NCI-H446 (cell line): ENCODE measurements around the gene SYK.
"Not testable (repeated sequence)": the region's sequence is repeated elsewhere in the genome, so short reads cannot be mapped to it uniquely, and the experiment has no call there.

Source experiments
- DNase-seq, 2 experiments: peaks; one replicate each; lab custom pipeline; 2025; lab: John Stamatoyannopoulos, UW

The SYK gene

GRCh38 chr9:90795871-90796317, 5.7 kb upstream of the SYK start:
- no peak for DNase-seq

- DNase-seq: no peak
These were observed 2.3 kb upstream of the SYK start for GRCh38 chr9:90799271-90799852.

GRCh38 chr9:90801973-90802322, 329 bp downstream of the SYK start:
- no peak for DNase-seq

DNA sequence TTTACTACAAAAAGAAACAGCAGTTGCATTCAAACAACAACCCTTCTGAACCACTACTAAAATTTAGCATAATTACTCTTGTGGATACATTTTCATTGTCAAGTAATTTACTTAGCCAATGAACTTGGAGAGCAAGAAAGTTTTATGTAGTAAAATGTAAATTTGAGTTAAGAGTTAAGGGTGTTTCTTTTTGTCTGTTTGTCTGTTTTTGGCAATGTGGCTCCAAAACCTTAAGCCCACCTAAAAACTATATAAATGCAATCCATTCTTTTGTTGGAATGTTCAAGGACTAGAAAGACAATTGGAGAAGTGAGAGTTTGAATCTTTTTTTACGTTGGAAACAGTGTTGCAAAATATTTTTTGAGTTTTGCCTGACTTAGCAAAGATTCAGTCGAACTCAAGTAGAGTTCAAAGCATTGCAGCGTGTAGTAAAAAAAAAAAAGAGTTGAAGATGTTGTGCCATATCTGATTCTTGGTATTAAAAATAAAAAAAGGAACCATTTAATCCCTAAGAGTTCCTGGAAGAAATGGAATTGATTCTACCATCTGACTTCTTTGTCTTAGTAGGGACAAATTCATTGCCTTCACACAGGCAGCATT, 867 bp downstream of the SYK start:
- no peak for DNase-seq

DNA sequence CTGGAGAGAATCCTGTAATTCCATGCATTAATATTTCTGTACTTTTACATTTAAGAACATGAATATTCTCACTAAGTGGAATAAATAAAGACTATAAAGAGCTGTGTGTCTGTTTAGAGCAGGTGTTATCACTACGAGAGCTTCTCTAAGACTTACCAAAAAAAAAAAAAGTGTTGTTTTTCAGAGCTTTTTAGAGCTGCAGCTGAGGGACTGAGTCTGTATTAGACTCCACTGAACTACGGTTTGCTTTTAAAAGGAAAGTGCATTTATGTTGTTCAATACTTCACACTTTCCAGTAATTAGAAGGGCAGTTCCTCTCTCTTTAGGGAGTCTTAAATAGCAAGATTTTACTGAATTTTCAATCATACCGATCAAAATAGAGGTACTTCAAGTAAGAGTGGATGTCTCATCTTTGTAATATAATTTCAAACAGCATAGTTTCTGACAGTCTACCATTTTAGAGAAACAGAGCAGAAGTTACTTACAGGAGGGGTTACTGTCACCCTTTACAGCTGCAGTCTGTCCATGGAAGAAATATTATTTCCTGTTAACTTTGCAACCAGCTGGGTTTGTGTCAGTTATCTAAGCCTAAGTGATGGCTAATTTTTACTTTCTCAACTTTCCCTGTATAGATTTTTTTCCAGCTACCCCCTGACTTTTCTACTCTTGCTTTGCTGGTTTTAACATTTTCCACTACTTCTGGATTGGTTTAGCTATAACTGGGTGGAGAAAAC, 2.4 kb downstream of the SYK start:
- no peak for DNase-seq

DNA sequence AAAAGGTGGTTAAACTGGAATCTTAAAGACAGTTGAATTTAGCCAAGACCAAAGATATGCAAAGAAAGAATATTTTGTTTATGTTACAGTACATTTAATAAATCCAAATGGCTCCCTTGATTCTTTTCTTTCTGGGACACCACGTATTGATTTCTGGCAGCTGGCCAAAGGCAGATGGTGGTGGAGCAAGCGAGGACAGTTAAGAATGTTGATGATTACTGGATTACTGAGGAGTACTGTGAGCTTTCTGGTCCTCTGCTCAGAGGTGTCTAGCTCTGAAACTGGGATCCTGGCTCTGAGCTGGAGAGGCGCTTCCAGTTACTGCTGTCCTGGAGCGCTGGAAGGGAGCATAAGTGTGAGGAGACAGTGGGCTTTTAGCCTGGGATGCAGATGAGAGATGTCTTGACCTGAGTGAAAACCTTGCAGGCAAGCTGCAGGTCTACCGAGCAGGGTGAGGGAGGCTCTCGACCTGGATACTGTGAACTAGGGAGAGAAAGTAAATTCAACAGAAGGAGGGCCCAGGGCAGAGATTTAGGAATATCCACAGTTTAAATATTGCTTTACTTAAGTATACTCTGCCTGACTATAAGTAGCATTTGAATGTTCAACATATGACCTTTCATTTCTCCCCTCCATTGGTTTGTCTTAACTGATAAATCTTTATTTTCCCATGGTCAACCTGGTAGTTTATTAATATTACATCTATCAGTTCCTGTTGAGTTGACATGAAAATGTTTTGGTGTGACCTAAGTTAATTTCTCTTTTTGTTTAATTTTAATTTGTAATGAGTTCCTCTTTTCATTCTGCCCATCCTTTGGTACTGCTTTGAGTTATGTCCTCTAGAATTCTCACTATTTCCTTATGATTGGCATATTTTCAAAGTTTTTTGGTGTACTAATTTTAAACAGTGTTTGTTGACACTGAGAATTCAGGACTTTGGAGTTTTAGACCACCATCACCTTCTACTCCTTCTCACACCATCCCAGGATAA, 3.7 kb downstream of the SYK start:
- peak in 1 of 2 experiments; percentile 44 for DNase-seq

- DNase-seq: no peak
These were observed 5.4 kb downstream of the SYK start for GRCh38 chr9:90807006-90807405.

- no peak for DNase-seq
These were observed 6.8 kb downstream of the SYK start for GRCh38 chr9:90808398-90808797.

DNA sequence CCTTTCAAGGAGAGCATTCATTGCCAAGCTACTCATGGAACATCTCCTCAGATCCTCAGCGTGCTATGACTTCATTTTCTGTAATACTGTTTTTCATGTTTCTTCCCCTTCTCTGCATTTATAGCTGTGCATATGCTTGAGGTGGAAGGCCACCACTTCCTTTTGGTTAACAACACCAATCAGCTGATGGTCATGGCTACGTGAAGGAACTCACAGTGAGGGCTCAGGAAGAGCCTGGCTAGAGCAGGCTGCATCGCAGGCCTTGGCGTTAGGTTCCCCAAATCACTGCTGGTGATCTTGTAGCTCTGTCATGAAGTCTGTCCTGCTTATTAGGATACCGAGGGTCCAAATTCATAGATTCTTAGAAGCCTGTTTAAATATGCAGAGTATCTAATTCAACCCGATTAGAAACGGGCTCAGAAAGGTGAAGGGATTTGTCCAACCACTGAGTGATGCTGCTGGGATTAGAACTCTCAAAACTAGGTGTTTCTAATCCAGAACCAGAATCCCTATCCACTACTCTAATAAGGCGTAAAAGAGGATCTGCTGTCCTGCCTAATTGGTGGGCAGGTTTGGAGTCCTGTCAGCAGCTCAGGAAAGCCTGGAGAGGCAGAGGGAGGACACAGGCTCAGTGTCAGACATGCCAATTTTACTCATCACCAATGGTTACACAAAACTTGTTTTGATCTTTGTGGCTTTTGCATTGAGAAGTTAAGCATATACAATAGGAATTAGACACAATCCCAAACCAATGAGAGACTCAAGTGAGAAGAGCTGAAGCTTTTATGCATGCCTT, 7.5 kb downstream of the SYK start:
- DNase-seq: no peak

DNA sequence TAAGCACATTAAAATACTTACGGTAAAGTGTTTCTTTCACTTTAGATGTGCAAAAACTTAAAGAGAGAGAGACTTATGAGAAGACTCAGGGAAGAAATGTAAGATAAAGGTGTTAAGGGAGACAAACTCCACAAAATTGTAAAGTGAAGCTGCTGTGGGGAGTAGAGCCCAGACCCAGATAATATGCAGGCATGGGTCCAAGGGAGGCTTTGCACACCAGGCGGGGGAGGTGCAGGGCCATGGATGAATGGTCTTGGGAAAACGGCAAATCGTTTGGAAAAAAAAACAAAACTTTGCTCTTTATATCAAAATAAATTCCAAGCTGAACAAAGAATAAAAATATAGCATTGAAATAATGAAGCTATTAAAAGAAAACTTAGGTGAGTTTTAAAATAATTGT, 9.1 kb downstream of the SYK start:
- DNase-seq: no peak

GRCh38 chr9:90813046-90813445, 11.4 kb downstream of the SYK start:
- no peak for DNase-seq

DNA sequence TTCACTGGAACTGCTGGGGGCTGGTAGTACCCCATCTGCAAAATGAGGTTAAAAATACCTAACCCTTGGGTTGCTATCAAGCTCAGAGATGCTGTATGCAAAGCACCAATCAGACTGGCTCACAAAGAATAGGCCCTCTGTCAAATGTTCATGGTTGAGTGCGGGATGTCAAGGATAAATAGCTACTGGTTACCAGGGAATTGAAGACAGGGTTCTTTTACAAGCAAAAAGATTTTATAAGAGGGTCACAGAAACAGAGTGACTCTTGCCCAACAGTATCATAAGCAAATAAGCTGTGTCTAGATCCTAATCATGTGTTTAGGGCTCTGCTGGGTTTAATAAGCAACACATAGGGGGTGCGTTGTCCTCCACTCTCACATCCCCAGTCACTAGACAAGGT, 11.9 kb downstream of the SYK start:
- no peak for DNase-seq

GRCh38 chr9:90814355-90814754, 12.7 kb downstream of the SYK start:
- DNase-seq: no peak

- no peak for DNase-seq
These were observed 13.7 kb downstream of the SYK start for GRCh38 chr9:90815183-90815943.

GRCh38 chr9:90815944-90816357, 14.3 kb downstream of the SYK start:
- no peak for DNase-seq

DNA sequence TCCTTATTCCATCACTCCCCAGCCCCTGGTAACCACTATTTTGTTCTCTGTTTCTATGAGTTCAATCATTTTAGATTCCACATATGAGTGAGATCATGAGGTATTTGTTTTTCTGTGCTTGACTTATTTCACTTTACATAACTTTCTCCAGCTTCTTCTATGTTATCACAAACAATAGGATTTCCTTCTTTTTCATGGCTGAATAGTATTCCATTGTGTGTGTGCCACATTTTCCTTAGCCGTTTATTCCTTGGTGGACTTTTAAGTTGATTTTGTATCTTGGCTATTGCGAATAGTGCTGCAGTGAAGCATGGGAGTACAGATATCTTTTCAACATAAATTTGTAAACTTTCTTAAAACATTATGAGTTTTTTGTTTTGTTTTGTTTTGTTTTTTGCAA, 15.1 kb downstream of the SYK start:
- no peak for DNase-seq

GRCh38 chr9:90818279-90818678, 16.7 kb downstream of the SYK start:
- DNase-seq: no peak

GRCh38 chr9:90820406-90820805, 18.8 kb downstream of the SYK start:
- not testable (repeated sequence) for DNase-seq

DNA sequence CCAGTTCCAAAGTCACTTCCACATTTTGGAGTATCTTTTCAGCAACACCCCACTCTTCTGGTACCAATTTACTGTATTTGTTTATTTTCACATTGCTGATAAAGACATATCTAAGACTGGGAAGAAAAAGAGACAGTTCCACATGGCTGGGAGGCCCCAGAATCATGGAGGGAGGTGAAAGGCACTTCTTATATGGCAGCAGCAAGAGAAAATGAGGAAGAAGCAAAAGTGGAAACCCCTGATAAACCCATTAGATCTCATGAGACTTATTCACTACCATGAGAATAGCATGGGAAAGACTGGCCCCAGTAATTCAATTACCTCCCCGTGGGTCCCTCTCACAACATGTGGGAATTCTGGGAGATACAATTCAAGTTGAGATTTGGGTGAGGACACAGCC, 19.6 kb downstream of the SYK start:
- not testable (repeated sequence) for DNase-seq

DNA sequence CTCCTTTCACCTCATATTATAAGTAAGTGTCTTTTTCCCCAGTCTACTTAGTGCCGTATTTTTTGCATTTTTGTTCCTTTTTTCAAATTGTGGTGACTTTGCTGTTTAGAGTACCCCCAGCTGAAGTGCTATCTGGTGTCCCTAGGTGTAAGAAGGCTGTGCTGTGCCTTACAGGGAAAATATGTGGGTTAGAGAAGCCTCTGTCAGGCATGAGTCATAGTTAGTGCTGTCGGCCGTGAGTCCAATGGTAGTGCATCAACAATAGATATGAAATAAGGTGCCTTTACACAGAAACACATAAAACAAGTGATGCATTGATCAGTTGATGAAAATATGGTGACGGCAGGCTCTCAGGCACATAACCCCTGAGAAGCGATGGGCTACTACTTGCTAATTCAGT, 20.1 kb downstream of the SYK start:
- DNase-seq: no peak

DNA sequence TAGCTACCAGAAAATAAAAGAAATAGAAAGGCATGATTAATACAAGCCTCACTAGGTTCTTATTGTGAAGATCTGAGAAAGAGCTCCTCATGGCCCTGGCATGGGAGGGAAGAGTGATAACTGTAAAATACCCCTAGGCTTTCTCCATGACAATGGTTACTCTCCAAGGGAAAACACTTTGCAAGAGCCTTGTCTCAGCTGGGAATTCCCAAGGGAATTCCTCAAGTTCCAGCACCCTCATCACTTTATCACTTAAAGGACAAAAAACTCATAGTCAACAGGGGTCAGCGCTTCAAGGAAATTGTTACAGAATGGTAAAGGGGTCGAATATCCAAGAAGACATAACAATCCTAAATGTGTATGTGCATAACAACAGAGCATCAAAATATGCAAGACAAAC, 21.2 kb downstream of the SYK start:
- no peak for DNase-seq
